OCI-LY1 (cell line): ENCODE data around the gene TUBB1.

ENCODE experiments used
- H2AFZ ChIP-seq: fragments of 200-600 bp; sonication (generic), shearing (Covaris generic); 2 replicates; pipeline ENCODE4 v1.6.0; 2014; ENCODE audit warnings: antibody characterized with exemption, mild to moderate bottlenecking, low read length
- H3F3A ChIP-seq: fragments of 200-600 bp; sonication (generic), shearing (Covaris generic); 2 replicates; pipeline ENCODE4 v1.6.0; 2014; ENCODE audit warnings: mild to moderate bottlenecking, antibody characterized with exemption, low read length, moderate library complexity; ENCODE audit not compliant: insufficient read depth
- H3K27ac ChIP-seq: fragments of 200-600 bp; sonication (generic); 2 replicates; pipeline ENCODE4 v1.5.1; 2014; ENCODE audit warnings: low read length, mixed run types, mild to moderate bottlenecking, low read depth; ENCODE audit not compliant: poor library complexity, severe bottlenecking
- H3K27me3 ChIP-seq: fragments of 200-600 bp; sonication (generic); 2 replicates; pipeline ENCODE4 v1.6.0; 2014; ENCODE audit warnings: antibody characterized with exemption, mild to moderate bottlenecking, low read length, moderate library complexity; ENCODE audit not compliant: insufficient read depth
- H3K36me3 ChIP-seq: fragments of 200-600 bp; sonication (generic); 2 replicates; pipeline ENCODE4 v1.6.1; 2014; ENCODE audit warnings: mild to moderate bottlenecking, antibody characterized with exemption, low read length, moderate library complexity, mixed read lengths; ENCODE audit not compliant: insufficient read depth
- H3K4me1 ChIP-seq: fragments of 200-600 bp; sonication (generic); 2 replicates; pipeline ENCODE4 v1.5.1; 2014; ENCODE audit warnings: mild to moderate bottlenecking, low read length, moderate library complexity; ENCODE audit not compliant: insufficient read depth, severe bottlenecking
- H3K4me2 ChIP-seq: fragments of 200-600 bp; sonication (generic), shearing (Covaris generic); 2 replicates; pipeline ENCODE4 v1.6.1; 2014; ENCODE audit warnings: low read length
- H3K4me3 ChIP-seq: fragments of 200-600 bp; sonication (generic); 2 replicates; pipeline ENCODE4 v1.5.1; 2014; ENCODE audit warnings: low read length, low read depth, mild to moderate bottlenecking, mixed read lengths; ENCODE audit not compliant: poor library complexity, severe bottlenecking
- H3K79me2 ChIP-seq: fragments of 200-600 bp; shearing (Covaris generic); 2 replicates; pipeline ENCODE4 v1.6.1; 2016; ENCODE audit warnings: mixed run types, low read length, mixed read lengths; ENCODE audit not compliant: insufficient read depth
- H3K9ac ChIP-seq: fragments of 200-600 bp; sonication (generic), shearing (Covaris generic); 2 replicates; pipeline ENCODE4 v1.6.1; 2014; ENCODE audit warnings: mild to moderate bottlenecking, low read length, mixed read lengths
- H3K9me2 ChIP-seq: fragments of 200-600 bp; sonication (generic), shearing (Covaris generic); 2 replicates; pipeline ENCODE4 v1.6.1; 2014; ENCODE audit warnings: low read depth, mild to moderate bottlenecking, low read length, mixed read lengths
- H3K9me3 ChIP-seq: fragments of 200-600 bp; shearing (Covaris generic); 2 replicates; pipeline ENCODE4 v1.6.1; 2014; ENCODE audit warnings: low read length, mixed read lengths
- H4K20me1 ChIP-seq: fragments of 200-600 bp; sonication (generic), shearing (Covaris generic); 2 replicates; pipeline ENCODE4 v1.6.0; 2016; ENCODE audit warnings: mild to moderate bottlenecking, low read length; ENCODE audit not compliant: insufficient read depth
- CTCF ChIP-seq: fragments of 200-600 bp; sonication (generic), shearing (Covaris generic); IDR thresholded peaks from 2 replicates; pipeline ENCODE4 v1.5.1; 2017; ENCODE audit warnings: mild to moderate bottlenecking, antibody characterized with exemption, low read length, moderate library complexity, mixed read lengths
- EZH2 ChIP-seq: fragments of 200-600 bp; sonication (generic), shearing (Covaris generic); IDR thresholded peaks from 2 replicates; pipeline ENCODE4 v1.8.0; 2017; ENCODE audit warnings: borderline replicate concordance, mixed run types, mild to moderate bottlenecking, antibody characterized with exemption, low read length, moderate library complexity, mixed read lengths

Gene TUBB1

GRCh38 chr20:59071216-59071615, 52.0 kb downstream of the TUBB1 start:
- Histone ChIP-seq H3K4me1 (no peaks in the 10 kb centered on the region), H3K9me3 (no peaks in the 10 kb centered on the region), H3K36me3 (no peaks in the 10 kb centered on the region), H3K4me2 (no peak overlapping the region), H2AFZ (no peak overlapping the region), H3K9ac (no peak overlapping the region), H3F3A (no peaks in the 10 kb centered on the region), H3K79me2 (no peaks in the 10 kb centered on the region), H3K27ac (no peak overlapping the region), H3K9me2 (no peaks in the 10 kb centered on the region), H3K4me3 (no peak overlapping the region), H4K20me1 (no peaks in the 10 kb centered on the region), H3K27me3 (no peaks in the 10 kb centered on the region)
- TF ChIP-seq CTCF, result no peak
- no peak for TF ChIP-seq EZH2

GRCh38 chr20:59073582-59073981, 54.4 kb downstream of the TUBB1 start:
- no peak overlapping the region for H3K9ac ChIP-seq
- H2AFZ ChIP-seq, result no peak overlapping the region
- H3K27me3 ChIP-seq, result no peaks in the 10 kb centered on the region
- no peaks in the 10 kb centered on the region for H3F3A ChIP-seq
- no peaks in the 10 kb centered on the region for H3K4me1 ChIP-seq
- no peaks in the 10 kb centered on the region for H4K20me1 ChIP-seq
- TF ChIP-seq EZH2, result no peak
- TF ChIP-seq CTCF, result no peak
- no peaks in the 10 kb centered on the region for H3K36me3 ChIP-seq
- no peak overlapping the region for H3K27ac ChIP-seq
- no peaks in the 10 kb centered on the region for H3K9me3 ChIP-seq
- H3K4me2 ChIP-seq, result no peak overlapping the region
- no peaks in the 10 kb centered on the region for H3K79me2 ChIP-seq
- no peak overlapping the region for H3K4me3 ChIP-seq
- no peaks in the 10 kb centered on the region for H3K9me2 ChIP-seq

GRCh38 chr20:59074456-59074855, 55.2 kb downstream of the TUBB1 start:
- H2AFZ ChIP-seq, result no peak overlapping the region
- no peaks in the 10 kb centered on the region for H3F3A ChIP-seq
- H3K4me2 ChIP-seq, result no peak overlapping the region
- no peaks in the 10 kb centered on the region for H3K4me1 ChIP-seq
- H4K20me1 ChIP-seq, result no peaks in the 10 kb centered on the region
- no peaks in the 10 kb centered on the region for H3K9me2 ChIP-seq
- H3K79me2 ChIP-seq, result no peaks in the 10 kb centered on the region
- no peak for TF ChIP-seq CTCF
- TF ChIP-seq EZH2, result no peak
- no peak overlapping the region for H3K4me3 ChIP-seq
- no peaks in the 10 kb centered on the region for H3K36me3 ChIP-seq
- H3K9ac ChIP-seq, result no peak overlapping the region
- H3K9me3 ChIP-seq, result no peaks in the 10 kb centered on the region
- H3K27me3 ChIP-seq, result no peaks in the 10 kb centered on the region
- H3K27ac ChIP-seq, result no peak overlapping the region
